Esophagus (tissue), 2 donors: ENCODE results near the gene CAMK2G. TPM values are rescaled to one million over a fixed set of nuclear protein-coding genes. Genes with fewer than 3 reads are reported as not detected.

Source experiments
- H3K27ac ChIP-seq, 2 donors: one replicate each; pipeline ENCODE4 v1.5.1; 2013; ENCODE audit warnings: low read depth in 2 of 2, mild to moderate bottlenecking in 2 of 2, inconsistent platforms in 1 of 2, low read length in 1 of 2, moderate library complexity in 1 of 2
- H3K27me3 ChIP-seq, 2 donors: one replicate each; pipeline ENCODE4 v1.6.1; 2013; ENCODE audit warnings: low read length in 2 of 2, control low read depth in 1 of 2, mild to moderate bottlenecking in 1 of 2; ENCODE audit not compliant: insufficient read depth in 2 of 2, control insufficient read depth in 1 of 2
- H3K36me3 ChIP-seq, 2 donors: one replicate each; pipeline ENCODE4 v1.6.1; 2013; ENCODE audit warnings: low read length in 1 of 2; ENCODE audit not compliant: control insufficient read depth in 2 of 2, insufficient read depth in 2 of 2
- H3K4me1 ChIP-seq, 2 donors: one replicate each; pipeline ENCODE4 v1.6.1; 2013; ENCODE audit warnings: low read length in 1 of 2; ENCODE audit not compliant: control insufficient read depth in 2 of 2, insufficient read depth in 2 of 2
- H3K4me3 ChIP-seq, 2 donors: one replicate each; pipeline ENCODE4 v1.5.1; 2013; ENCODE audit warnings: low read length in 2 of 2, mild to moderate bottlenecking in 2 of 2, low read depth in 1 of 2, moderate library complexity in 1 of 2
- H3K9me3 ChIP-seq, 2 donors: one replicate each; pipeline ENCODE4 v1.6.1; 2013; ENCODE audit warnings: mild to moderate bottlenecking in 2 of 2, low read depth in 1 of 2, low read length in 1 of 2, moderate library complexity in 1 of 2; ENCODE audit not compliant: control insufficient read depth in 2 of 2, insufficient read depth in 1 of 2
- WGBS, 2 donors: extraction: QIAGEN DNeasy Blood & Tissue Kit; methylation state at CpG; one replicate each; pipeline ENCODE4 v1.1.7; 2013; 5-methylcytosine and 5-hydroxymethylcytosine counted together
- polyA plus RNA-seq, 2 donors: library from polyadenylated mRNA; stranded (reverse); fragments of 200-250 nt; gene quantifications; one replicate each; pipeline ENCODE4 v1.2.3, GENCODE V29; 2013
- donor health status: healthy with polysubstance abuse.
- donor health status: Bipolar disorder and iron deficiency.

Gene CAMK2G
- polyA plus RNA-seq, 2 donors, result 16.1 to 25.3 TPM

DNA sequence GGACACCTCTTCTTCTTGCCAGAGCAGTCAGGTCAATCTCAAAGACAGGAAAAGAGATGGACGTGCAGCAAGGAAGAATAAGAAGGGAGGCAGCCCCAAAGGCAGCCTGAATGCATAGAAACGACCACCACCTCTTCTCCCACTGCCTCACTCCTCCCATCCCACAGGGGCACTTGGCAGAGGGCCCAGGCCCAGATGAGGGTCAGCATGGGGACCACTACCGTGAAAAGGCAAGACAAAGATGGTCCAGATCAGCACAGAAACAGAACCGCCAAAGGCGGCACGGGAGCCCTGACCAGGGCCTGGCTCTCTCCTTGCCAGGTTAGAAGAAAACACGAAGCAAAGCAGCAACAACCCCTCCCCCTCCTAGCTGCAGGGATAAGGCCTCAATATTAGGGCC lies 61.0 kb downstream of the CAMK2G start:
- H3K36me3 ChIP-seq, result peaks cover 5 to 15% of the 10 kb centered on the region in 2 donors
- H3K27ac ChIP-seq, result no peak overlapping the region
- 80 to 85% methylated on average over 7 of the region's 7 CpGs for WGBS, 2 donors
- H3K4me1 ChIP-seq, result peaks cover 0 to 9% of the 10 kb centered on the region in 2 donors
- H3K27me3 ChIP-seq, result no peaks in the 10 kb centered on the region
- H3K4me3 ChIP-seq, result no peak overlapping the region
- H3K9me3 ChIP-seq, result no peaks in the 10 kb centered on the region

DNA sequence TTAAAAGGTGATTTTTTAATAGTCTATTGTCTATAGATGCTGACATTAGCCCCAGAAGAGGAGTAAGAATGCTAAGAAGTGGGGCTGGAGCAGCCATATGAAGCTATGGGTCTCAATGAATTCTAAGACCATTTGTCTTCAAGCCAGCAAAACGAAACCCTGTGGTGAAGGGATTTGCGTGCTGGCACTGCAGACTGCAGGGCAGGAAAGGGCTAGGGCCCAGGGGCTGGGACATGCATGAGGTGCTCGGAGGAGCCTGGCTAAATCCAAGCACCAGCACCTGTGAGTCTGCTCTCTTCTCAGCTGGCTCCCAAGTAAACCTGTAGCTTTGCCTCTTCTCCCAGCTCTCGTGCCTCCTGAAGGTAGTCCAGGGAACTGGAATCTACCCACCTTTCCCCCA lies 61.7 kb downstream of the CAMK2G start:
- Histone ChIP-seq H3K27me3 (no peaks in the 10 kb centered on the region), H3K27ac (peak overlapping the region in 1 of 2 donors; percentile 13), H3K4me3 (no peak overlapping the region), H3K36me3 (peaks cover 0 to 21% of the 10 kb centered on the region in 2 donors), H3K9me3 (no peaks in the 10 kb centered on the region), H3K4me1 (peaks cover 0 to 10% of the 10 kb centered on the region in 2 donors)
- WGBS, 2 donors, result 55 to 70% methylated on average over 4 of the region's 4 CpGs

DNA sequence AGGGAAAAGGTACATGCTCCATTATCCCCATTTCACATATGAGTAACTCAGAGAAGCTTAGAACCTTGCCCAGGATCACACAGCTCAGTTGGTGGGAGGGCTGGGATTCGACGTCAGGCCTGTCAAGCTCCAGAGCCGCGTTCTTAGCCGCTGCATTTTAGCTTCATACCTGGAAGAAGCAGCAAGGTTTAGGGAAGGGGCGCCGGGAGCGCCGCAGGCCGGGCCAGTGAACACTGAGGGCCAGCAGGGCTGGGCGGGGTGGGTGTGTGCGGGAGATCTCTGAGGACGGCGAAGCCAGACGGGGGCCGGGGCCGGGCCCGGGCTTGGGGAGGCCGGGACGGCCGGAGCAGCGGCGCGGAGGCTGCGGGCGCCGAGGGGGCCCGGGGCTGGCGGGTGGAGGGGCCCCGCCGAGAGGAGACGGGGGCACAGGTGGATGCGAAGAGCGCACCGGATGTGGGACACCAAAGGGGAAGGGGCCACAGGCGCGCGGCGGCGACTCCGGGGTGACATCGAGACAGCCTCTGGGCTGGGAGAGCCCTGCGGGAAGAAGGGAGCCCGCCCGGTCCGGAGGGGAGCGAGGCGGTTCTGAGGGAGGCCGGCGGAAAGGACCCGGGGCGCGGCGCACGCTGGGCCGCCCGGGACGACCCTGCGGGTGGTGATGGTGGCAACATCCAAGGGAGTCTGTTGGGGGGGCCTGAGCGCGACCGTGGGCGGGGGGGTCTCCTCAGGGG lies 63.5 kb downstream of the CAMK2G start:
- Histone ChIP-seq H3K27ac (peak overlapping the region; percentile 92 to 93), H3K9me3 (no peaks in the 10 kb centered on the region), H3K4me3 (peak overlapping the region; percentile 56 to 82), H3K36me3 (peaks cover 5 to 37% of the 10 kb centered on the region in 2 donors), H3K4me1 (peaks cover 0 to 11% of the 10 kb centered on the region in 2 donors), H3K27me3 (no peaks in the 10 kb centered on the region)
- WGBS, 2 donors, result 1% methylated on average over 60 to 63 of the region's 63 CpGs

DNA sequence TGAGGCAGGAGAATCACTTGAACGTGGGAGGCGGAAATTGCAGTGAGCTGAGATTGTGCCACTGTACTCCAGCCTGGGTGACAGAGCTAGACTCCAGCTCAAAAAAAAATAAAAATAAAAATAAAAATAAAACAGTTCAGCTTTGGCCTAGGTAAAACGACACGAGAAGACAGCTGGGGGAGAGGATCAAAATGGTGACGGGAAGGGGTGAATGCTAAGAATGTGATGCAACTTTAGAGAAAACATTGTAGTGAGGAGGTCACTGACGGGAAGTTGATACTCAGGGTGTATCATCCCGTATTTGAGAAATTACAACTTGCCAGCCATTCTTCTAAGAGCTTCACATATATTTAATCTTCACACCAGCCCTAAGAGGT lies 64.0 kb downstream of the CAMK2G start:
- peaks cover 0 to 11% of the 10 kb centered on the region in 2 donors for H3K4me1 ChIP-seq
- 66 to 71% methylated on average over 7 of the region's 7 CpGs for WGBS, 2 donors
- peak overlapping the region in 1 of 2 donors; percentile 92 for H3K27ac ChIP-seq
- no peaks in the 10 kb centered on the region for H3K27me3 ChIP-seq
- H3K4me3 ChIP-seq, result peak overlapping the region; percentile 56 to 82
- no peaks in the 10 kb centered on the region for H3K9me3 ChIP-seq
- peaks cover 8 to 42% of the 10 kb centered on the region in 2 donors for H3K36me3 ChIP-seq

DNA sequence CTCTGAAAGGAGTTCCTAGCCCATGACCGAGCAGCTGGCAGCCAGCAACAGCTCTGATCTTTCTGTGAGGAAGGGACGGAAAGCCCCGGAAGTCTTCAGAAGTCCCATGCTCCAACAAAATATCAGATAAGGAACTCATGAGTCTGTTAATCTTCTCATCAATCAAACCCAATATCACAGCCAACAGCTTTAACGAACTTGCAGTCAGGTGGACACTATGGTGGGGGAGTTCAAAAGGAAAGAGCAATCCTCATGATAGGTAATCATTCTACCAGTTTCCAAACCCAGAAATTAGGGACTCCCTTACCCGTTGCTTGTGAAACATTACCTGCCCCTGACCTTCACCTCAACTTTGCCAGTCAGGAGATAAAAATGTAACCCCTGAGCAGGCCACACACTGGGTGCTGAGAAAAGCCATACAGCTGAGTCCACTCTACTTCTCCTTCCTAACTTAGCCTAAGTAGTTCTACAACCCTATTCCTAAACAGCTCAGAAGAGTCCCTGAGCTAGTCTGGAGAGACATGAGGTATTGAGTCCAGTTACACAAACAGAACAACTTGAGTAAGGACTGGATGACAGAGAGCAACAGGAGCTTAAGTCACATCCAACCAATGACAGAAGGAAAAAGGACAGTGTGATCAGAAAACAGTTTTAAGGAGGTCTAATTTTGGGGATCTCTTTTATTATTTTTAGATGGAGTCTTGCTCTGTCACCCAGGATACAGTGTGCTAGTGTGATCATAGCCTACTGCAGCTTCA lies 65.1 kb downstream of the CAMK2G start:
- Histone ChIP-seq H3K4me3 (no peak overlapping the region), H3K27me3 (no peaks in the 10 kb centered on the region), H3K4me1 (peaks cover 0 to 11% of the 10 kb centered on the region in 2 donors), H3K36me3 (peaks cover 9 to 36% of the 10 kb centered on the region in 2 donors), H3K27ac (no peak overlapping the region), H3K9me3 (no peaks in the 10 kb centered on the region)
- WGBS, 2 donors, result 54 to 70% methylated on average over 5 of the region's 5 CpGs

DNA sequence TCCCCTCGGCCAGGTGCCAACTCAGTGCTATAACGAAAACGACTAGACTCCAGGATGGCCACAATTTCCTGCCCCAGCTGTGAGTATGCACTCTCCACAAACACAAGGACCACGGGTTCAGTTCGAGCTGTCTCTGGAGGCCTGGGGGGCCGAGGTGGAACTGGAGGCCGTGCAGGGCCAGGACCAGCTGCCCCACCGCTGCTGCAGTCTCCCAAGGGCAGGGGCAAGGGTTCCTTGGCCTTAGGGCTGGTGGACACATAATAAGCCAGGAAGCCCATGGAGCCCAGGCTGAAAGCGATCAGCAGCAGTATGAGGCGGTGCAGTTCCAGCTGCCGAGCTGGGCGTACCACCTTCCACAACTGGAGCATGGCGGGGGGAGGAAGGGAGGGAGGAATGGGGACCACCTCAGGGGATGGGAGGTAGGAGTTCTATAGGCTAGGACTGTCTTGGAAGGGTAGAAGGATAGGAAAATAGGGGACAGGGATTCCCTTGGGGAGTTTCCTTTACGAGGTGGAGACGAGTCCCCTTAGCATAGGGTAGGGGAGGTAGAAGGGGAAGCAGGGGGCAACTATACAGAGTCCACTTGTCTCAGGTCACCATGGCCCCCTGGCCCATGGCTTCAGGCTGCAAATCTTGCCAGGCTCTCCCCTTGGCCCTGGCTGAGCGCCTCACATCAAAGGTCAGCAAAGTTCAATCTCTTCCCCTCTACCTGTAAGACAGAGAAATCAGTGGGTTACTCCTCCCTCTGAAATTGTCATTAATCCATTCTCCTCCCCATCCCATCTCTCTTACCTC lies 66.1 kb downstream of the CAMK2G start:
- WGBS, 2 donors, result 89 to 92% methylated on average over 16 of the region's 16 CpGs

DNA sequence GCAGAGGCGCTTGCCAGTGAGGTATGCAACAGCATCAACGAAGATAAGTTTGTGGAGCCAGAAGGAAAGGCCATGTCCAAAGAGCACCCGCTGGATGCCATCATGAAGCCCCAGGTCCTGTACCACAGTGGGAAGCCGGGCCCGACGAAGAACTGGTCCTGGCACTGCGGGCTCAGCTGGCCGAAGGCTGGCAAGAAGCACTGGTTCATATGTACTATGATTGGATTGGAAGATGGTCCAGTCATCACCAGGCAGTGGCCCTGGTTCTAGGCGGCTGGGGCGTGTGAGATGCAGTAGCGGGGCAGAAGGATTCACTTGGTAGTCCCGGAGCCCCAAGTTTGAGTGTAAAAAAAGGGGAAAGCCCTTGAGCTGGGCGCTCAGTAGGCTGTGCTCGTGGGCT lies 66.9 kb downstream of the CAMK2G start:
- 95 to 96% methylated on average over 14 of the region's 14 CpGs for WGBS, 2 donors
- Histone ChIP-seq H3K4me1 (peaks cover 0 to 9% of the 10 kb centered on the region in 2 donors), H3K4me3 (no peak overlapping the region)

More for the DNA sequence above, 66.1 kb downstream of the CAMK2G start:
- no peaks in the 10 kb centered on the region for H3K27me3 ChIP-seq
- H3K4me1 ChIP-seq, result peaks cover 0 to 11% of the 10 kb centered on the region in 2 donors
- H3K4me3 ChIP-seq, result no peak overlapping the region
- H3K27ac ChIP-seq, result no peak overlapping the region
- H3K9me3 ChIP-seq, result no peaks in the 10 kb centered on the region
- peaks cover 13 to 38% of the 10 kb centered on the region in 2 donors for H3K36me3 ChIP-seq

DNA sequence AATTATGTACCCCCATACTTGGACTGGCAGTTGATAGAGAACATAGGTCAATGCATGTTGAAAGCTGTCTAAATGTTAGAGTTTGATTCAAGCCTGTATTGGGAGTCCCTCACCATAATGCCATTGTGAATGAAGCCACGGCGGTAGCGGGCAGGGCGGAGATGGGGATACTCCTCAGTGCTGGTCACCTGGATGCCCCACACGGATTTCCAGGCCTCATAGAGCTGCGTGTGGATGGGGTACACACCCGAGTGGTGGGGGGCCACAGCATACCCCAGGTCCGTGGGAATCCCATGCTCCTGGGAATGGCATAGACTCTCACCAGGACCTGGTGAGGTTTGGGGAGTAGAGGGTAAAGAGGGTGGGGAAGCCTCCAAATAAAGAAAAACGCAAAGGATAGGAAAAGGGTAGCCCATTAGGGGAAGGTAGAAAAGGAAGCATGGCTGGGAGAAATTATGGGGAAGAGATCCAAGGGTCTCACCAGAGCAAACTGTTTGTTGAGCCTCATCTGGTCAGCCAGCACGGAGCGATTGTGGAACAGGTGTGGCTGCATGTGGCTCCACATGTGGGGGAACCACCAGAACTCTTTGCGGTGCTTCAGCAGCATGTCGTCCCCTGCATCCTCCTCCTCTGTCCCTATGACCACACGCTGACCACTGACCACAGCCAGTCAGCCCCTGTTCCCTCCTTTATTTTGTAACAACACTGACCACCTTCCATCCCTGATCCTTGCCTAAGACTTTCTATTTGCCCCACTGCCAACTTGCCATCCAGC lies 68.0 kb downstream of the CAMK2G start:
- Histone ChIP-seq H3K4me3 (no peak overlapping the region), H3K9me3 (no peaks in the 10 kb centered on the region), H3K27ac (peak overlapping the region in 1 of 2 donors; percentile 43), H3K4me1 (peaks cover 0 to 9% of the 10 kb centered on the region in 2 donors), H3K36me3 (peaks cover 14 to 53% of the 10 kb centered on the region in 2 donors), H3K27me3 (no peaks in the 10 kb centered on the region)
- WGBS, 2 donors, result 90 to 94% methylated on average over 14 of the region's 14 CpGs

More for the DNA sequence above, 66.9 kb downstream of the CAMK2G start:
- Histone ChIP-seq H3K9me3 (no peaks in the 10 kb centered on the region), H3K27me3 (no peaks in the 10 kb centered on the region), H3K27ac (peak overlapping the region in 1 of 2 donors; percentile 14), H3K36me3 (peaks cover 13 to 44% of the 10 kb centered on the region in 2 donors)
